Measurements from ENCODE around the gene BAHCC1. TPM values are rescaled to one million over a fixed set of nuclear protein-coding genes. Genes with fewer than 3 reads are reported as not detected.

The BAHCC1 gene
- total and polyA plus RNA-seq, 8 donors, result 4.9 to 56.2 (median 9.4) TPM

GRCh38 chr17:81440051-81440471, 44.8 kb downstream of the BAHCC1 start:
- H3K27me3 ChIP-seq, result no peaks in the 10 kb centered on the region
- H3K27ac ChIP-seq, result no peak overlapping the region
- peaks cover 19 to 35% (median 31%) of the 10 kb centered on the region in 4 donors for H3K4me1 ChIP-seq
- intact Hi-C loops (cut with DNase I; ENCODE audit: low total_unique reads), result no loop called here
- peaks cover 5 to 34% (median 27%) of the 10 kb centered on the region in 4 donors for H3K36me3 ChIP-seq
- no peak for DNase-seq
- TF ChIP-seq POLR2A (IDR thresholded peaks at IDR 0.05), result no peak
- TF ChIP-seq POLR2AphosphoS5 (IDR thresholded peaks at IDR 0.05), result no peak
- TF ChIP-seq, protein P1, sequence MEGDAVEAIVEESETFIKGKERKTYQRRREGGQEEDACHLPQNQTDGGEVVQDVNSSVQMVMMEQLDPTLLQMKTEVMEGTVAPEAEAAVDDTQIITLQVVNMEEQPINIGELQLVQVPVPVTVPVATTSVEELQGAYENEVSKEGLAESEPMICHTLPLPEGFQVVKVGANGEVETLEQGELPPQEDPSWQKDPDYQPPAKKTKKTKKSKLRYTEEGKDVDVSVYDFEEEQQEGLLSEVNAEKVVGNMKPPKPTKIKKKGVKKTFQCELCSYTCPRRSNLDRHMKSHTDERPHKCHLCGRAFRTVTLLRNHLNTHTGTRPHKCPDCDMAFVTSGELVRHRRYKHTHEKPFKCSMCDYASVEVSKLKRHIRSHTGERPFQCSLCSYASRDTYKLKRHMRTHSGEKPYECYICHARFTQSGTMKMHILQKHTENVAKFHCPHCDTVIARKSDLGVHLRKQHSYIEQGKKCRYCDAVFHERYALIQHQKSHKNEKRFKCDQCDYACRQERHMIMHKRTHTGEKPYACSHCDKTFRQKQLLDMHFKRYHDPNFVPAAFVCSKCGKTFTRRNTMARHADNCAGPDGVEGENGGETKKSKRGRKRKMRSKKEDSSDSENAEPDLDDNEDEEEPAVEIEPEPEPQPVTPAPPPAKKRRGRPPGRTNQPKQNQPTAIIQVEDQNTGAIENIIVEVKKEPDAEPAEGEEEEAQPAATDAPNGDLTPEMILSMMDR (IDR thresholded peaks at IDR 0.05), result no peak
- no peak for TF ChIP-seq EP300 (IDR thresholded peaks at IDR 0.05)
- H3K9me3 ChIP-seq, result no peaks in the 10 kb centered on the region
- no peak overlapping the region for H3K4me3 ChIP-seq
- WGBS, 5 donors, result 84 to 92% (median 90%) methylated on average over 6 to 14 of the region's 14 CpGs

DNA sequence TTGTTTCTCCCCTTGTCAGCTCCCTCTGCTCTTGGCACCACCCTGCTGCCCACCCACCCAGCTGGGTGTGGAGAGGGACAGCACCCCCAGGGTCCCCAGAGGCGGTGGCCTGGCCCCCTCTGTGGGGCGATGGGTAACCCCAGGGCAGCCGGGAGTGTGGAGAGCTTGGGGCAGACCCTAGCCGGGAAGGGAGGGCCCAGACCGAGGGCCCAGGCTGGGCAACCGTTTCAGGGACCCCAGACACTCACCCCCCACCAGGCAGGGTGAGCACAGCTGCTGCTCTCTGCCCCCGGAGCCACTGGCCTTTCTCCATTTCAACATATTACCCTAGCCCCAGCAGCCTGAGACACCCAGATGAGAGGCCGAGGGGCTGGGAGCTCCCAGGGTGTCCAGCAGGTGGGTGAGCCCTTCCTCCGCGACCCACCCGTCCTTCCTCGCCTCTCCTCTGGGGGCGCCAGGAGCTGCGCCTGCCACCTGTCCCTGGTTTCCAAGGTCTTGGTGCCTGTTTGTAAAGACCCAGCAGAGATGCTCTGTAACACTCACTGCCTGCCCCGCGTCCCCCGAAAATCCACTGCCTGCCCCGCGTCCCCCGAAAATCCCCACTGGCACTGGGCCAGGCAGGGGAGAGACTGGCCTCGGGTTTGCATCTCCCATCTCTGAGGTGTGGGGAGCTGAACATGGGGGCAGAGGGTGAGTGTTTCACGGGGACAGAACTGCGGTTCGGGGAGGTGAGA, 45.4 kb downstream of the BAHCC1 start:
- peak in 1 of 2 donors; percentile 64 for DNase-seq
- TF ChIP-seq POLR2A (IDR thresholded peaks at IDR 0.05) (no peak), POLR2AphosphoS5 (IDR thresholded peaks at IDR 0.05) (no peak), EP300 (IDR thresholded peaks at IDR 0.05) (no peak)
- TF ChIP-seq, protein P1 (IDR thresholded peaks at IDR 0.05), result peak in 1 of 7 experiments; percentile 30
- intact Hi-C loops (cut with DNase I; ENCODE audit: low total_unique reads), result no loop called here
- Histone ChIP-seq H3K27me3 (no peaks in the 10 kb centered on the region), H3K4me3 (no peak overlapping the region), H3K4me1 (peaks cover 19 to 32% (median 29%) of the 10 kb centered on the region in 4 donors), H3K36me3 (peaks cover 5 to 40% (median 29%) of the 10 kb centered on the region in 4 donors), H3K27ac (no peak overlapping the region), H3K9me3 (no peaks in the 10 kb centered on the region)
- 75 to 89% (median 84%) methylated on average over 21 to 24 of the region's 24 CpGs for WGBS, 5 donors

DNA sequence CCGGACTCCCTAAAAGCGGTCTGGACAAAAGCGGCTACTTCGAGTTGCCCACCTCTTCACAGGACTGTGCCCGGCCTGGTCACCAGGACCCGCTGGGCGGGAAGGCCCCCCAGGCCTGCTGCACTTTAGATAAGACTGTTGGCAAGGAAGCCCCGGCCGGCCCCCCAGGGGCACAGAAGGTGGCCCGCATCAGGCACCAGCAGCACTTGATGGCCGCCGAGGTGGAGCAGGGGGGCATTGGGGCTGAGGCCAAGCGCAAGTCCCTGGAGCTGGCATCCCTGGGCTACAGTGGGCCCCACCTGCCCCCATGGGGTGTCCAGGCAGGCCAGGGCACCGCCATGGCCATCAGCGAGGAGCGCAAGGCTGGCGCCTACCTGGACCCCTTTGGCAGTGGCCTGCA, 47.5 kb downstream of the BAHCC1 start:
- no peak for DNase-seq
- peaks cover 5 to 52% (median 42%) of the 10 kb centered on the region in 4 donors for H3K36me3 ChIP-seq
- intact Hi-C loops (cut with DNase I; ENCODE audit: low total_unique reads), result no loop called here
- peaks cover 4 to 15% (median 10%) of the 10 kb centered on the region in 4 donors for H3K4me1 ChIP-seq
- H3K27ac ChIP-seq, result no peak overlapping the region
- H3K4me3 ChIP-seq, result no peak overlapping the region
- WGBS, 5 donors, result 94 to 100% (median 96%) methylated on average over 3 to 17 of the region's 17 CpGs; no CpG with 5 or more reads in 1 of the 5 donors
- H3K27me3 ChIP-seq, result no peaks in the 10 kb centered on the region
- TF ChIP-seq, protein P1 (IDR thresholded peaks at IDR 0.05), result no peak
- TF ChIP-seq POLR2A (IDR thresholded peaks at IDR 0.05) (no peak), EP300 (IDR thresholded peaks at IDR 0.05) (no peak), POLR2AphosphoS5 (IDR thresholded peaks at IDR 0.05) (no peak)
- no peaks in the 10 kb centered on the region for H3K9me3 ChIP-seq

DNA sequence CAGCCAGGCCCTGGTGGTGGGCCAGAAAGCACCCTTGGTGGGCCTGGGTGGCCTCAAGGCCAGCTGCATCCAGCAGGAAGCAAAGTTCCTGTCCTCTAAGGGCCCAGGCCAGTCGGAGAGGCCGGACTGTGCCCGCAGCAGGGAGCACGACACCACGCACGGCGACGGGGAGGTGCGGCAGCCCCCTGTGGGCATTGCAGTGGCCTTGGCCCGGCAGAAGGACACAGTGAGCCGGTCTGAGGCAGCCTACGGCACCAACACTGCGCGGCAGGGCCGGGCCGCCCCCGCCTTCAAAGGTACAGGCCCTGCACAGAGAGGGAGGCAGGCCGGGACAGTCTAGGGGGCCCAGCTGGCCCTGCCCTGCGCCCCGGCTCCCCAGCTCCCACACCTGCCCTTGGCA, 48.0 kb downstream of the BAHCC1 start:
- Histone ChIP-seq H3K36me3 (peaks cover 5 to 57% (median 47%) of the 10 kb centered on the region in 4 donors), H3K4me3 (no peak overlapping the region), H3K27me3 (no peaks in the 10 kb centered on the region), H3K27ac (no peak overlapping the region), H3K9me3 (no peaks in the 10 kb centered on the region), H3K4me1 (peaks cover 3 to 13% (median 10%) of the 10 kb centered on the region in 4 donors)
- TF ChIP-seq POLR2AphosphoS5 (IDR thresholded peaks at IDR 0.05), result no peak
- TF ChIP-seq, protein P1 (IDR thresholded peaks at IDR 0.05), result no peak
- TF ChIP-seq POLR2A (IDR thresholded peaks at IDR 0.05), result no peak
- no peak for TF ChIP-seq EP300 (IDR thresholded peaks at IDR 0.05)
- intact Hi-C loops (cut with DNase I; ENCODE audit: low total_unique reads), result no loop called here
- DNase-seq, result no peak
- WGBS, 5 donors, result 95 to 98% (median 98%) methylated on average over 9 to 20 of the region's 20 CpGs
